HG02623 (cell line): ENCODE results near the gene LSR.
"Not testable (repeated sequence)": the region's sequence is repeated elsewhere in the genome, so short reads cannot be mapped to it uniquely, and the experiment has no call there.

Source experiments
- ATAC-seq: cut with Tn5 transposase; IDR thresholded peaks from one replicate; pipeline ENCODE4 v1.9.1; 2021; ENCODE audit warnings: moderate library complexity; ENCODE audit not compliant: unreplicated experiment

LSR gene

DNA sequence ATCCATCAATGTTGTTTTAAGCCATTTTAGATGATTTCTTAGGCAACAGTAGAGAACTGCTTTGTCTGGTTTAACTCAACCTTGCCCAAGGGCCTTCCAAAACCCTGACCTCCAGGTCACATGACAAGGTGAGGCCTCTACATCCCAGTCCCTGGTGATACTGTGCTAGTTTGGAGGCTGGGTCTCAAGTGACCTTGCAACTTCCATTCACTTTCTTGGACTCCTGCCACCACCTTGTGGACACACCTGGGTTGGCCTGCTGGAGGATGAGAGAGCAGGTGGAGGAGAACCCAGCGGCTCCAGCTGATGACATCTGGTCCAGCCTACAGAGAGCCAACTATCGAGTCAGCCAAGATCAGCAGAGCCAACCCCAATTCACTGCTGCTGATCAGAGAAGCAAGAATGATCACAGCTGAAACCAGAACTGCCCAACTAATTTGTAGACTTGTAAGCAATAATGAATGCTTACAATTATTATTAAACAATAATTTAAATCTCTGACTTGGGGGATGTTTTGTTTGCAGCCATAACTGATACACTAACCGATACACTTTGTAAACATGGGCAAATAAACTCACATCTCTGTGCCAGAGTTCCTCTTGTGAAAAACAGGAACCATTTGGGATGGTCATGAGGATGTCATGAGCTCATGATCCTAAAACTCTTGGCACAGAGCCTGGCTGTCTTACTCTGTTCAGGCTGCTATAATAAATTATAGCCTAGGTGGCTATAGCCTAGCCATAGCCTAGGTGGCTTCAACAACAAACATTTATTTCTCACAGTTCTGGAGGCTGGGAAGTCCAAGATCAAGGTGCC, 31.8 kb upstream of the LSR start:
- no peak for ATAC-seq

DNA sequence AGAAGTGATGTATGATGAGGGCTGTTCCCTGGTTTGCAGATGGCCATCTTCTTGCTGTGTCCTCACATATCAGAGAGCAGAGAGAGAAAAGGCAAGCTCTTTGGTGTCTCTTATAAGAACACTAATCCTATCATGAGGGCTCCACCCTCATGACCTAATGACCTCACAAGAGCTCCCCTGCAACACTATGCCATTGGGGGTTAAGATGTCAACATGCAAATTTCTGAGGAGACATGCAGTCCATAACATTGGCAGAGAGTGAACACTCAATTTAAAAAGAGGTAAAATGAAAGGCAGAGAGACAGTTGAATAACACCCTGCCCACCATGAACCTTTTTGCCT, 31.2 kb upstream of the LSR start:
- ATAC-seq, result no peak

DNA sequence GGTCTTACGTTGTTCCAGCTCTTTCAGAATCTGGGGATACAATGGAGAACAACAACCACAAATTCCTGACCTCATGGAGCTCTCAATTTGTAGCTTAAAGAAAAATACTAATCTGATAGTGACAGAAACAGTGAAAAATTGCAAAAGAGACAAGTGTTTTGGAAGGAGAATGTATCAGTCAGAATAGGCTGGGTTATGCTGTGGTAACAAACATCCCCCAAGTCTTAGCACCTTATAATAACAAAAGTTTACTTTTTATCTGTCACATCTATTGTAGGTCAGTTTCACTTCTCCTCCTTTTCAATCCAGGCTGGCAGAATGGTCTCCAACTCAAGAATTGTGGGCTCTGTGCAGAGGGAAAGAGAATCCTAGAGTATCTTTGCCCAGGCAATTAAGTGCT, 29.8 kb upstream of the LSR start:
- ATAC-seq, result no peak

DNA sequence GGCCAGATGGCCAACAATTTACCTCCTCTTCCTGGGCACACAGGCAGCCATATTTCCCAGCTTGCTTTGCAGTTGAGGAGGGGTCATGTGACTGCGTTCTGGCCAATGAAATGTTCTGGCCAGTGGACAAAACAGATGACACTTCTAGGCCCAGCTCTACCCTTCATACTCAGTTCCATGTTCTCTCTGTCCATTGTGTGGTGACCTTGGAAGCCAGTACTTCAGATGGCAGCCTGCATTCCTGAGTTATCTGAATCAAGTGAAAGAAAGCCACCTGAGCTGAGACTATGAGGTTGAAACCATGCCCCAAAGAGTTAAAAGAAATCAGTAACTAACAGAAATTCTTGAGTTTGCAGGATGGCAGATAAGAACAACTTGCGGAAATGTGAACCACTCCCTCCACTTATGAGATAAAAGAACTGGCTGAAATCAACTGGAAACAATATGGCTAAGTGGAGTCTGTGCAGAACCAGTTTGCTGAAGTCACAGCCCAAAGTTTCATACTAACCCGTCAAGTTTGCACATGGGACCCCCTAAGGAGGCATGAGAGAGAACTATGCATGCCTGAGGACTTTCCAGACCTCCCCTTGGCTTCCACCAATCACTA, 28.4 kb upstream of the LSR start:
- no peak for ATAC-seq

DNA sequence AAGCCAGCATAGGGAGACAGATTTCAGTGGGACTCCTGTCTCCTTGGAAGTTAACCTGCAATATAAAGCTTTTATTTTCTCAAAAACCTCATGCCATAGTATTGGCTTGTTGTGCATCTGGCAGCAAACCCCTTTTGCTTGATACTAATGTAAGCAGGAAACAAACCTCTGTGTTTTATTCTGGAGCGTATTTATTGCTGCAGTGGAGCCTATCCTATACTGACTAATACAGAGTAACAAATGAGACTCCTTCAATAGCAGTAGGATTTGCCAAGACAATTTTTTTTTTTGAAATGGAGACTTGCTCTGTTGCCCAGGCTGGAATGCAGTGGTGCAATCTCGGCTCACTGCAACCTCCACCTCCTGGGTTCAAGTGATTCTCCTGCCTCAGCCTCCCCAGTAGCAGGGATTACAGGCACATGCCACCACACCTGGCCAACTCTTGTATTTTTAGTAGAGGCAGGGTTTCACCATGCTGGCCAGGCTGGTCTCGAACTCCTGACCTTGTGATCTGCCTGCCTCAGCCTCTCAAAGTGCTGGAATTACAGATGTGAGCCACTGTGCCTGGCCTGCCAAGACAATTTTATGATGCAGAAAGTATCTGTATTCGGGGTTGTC, 27.7 kb upstream of the LSR start:
- ATAC-seq, result not testable (repeated sequence)

DNA sequence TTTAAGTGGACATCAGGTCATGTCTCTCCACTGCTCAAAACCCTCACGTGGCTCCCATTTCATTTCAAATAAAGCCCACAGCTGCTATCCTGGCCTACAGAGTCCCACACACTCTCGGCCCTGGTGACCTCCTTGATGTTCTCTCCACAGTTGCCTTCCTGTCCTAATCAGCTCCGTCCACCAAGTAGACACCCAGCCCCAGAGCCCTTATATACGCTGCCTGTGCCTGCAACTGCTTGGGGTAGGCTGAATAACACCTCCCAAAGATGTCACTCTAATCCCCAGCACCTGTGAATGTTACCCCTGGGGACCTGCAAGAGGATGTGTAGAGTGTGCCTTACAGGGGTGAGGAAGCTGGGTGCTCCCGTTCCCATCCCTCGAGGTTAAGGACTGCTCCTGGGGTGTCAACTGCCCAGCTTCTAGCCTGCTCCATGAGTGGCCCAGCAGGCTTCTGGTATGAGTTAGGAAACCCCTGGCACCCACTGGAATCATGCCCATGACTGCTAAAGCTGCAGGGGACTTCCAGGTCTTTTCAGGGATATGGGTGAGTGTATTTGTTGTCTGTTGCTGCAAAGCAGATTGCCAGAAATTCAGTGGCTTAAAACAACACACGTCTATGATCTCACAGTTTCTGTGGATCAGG, 26.3 kb upstream of the LSR start:
- ATAC-seq, result no peak

DNA sequence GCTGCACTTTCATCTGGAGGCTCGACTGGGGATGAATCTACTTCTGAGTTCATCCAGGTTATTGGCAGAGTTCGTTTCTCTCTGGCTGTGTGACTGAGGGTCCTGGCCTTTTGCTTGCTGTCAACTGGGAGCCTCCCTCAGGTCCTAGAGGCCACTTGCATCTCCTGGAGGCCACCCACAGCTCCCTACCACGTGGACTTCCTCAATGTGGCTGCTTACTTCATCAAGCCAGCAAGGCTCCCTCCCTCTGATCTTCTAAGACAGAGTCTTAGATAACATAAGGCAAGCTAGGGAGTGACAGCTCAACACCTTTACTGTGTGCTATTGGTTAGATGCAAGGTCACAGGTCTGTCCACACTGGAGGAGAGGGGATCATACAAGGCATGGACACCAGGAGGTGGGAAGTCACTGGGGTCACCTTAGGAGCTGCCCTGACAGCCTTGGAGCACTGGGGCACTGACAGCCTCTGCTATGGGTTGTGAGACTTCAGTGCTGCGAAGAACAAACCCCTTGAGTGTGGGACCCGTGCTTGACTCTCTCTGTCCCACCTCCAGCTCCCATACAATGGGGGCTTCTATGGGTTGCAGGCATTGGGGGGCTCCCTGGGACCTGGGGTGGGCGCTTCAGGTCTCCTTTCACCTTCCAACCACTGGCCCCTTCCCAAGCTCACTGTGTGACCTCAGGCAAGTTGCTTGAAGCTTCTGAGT, 25.6 kb upstream of the LSR start:
- no peak for ATAC-seq

DNA sequence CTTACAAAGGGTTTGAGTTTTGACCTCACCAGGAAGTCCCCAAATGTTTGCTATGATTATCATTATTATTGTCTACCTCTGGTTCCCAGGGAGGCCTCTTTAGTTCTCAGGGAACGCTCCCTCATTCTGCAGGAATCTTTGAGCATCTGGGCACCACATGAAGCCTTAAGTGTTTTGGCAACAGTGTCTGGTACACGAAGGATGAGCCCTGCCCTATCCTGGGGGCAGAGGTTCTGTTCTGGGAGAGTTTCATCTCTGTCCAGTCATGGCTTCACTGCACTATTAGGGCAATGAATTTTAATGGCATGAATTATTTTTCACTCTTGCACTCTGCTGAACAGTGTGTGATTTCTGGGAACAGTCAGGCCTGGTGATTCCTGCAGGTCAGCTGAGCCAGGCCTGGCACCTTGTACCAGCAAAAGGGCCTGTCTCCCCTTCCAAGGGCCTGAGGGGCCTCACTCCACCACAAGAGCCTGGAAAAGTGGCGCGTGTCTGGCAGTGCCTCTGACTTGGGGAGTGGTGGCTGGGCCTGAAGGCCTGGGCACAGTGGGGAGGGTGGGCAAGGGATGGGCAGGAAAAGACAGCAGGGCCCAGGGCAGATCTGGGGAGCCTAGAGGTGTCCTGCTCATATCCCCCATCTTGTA, 24.8 kb upstream of the LSR start:
- ATAC-seq, result no peak

DNA sequence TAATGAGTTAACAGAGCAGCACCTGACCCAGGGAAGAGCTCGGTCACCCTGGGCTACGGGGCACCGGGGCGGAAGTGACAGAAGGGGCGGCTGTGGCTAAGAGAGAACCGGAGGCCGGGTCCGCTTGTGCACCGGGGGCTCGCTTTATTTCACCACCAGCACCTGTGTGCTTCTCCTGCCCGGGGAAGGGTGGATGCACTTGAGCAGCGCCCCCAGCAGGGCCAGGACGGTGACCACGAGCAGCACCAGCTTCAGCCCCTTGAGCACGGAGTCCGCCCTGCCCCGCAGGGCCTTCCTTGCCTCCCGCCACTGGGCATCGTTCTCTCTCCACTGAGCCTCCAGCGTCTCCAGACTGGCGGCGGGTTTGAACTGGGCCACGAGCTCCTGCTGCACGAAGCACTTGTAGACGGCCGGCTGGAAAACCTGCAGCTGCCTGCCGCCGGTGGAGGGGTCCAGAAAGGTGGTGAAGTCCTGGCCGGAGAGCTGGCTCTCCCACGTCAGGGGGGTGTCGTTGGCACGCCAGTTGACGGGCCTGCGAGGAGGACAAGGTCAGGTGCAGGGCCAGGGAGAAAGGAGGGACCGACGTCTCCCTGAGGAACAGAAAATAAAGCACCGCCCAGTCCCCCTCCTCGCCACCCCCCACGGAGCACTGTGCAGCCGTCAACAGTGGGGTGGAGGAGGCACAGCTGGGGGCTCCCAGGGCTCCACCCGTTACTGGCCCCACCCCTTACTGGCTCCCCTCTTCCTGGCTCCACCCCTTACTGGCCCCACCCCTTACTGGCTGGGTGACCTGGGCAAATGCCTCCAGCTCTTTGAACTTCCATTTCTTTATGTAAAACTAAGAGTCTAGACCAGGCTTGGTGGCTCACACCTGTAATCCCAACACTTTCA, 23.9 kb upstream of the LSR start:
- ATAC-seq, result no peak

DNA sequence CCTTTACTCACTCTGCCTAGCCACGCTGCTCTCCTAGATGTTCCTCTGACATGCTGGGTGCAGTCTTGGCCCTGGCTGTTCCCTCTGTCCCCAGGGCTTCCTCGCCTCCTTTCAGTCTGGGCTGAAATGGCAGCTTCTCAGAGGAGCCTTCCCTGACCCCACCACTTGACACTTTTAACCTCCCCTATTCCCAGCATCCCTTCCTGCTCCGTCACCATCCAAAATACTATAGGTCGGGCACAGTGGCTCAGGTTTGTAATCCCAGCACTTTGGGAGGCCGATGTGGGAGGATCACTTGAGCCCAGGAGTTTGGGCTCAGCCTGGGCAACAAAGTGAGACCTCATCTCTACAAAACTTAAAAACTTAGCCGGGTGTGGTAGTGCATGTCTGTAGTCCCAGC, 22.9 kb upstream of the LSR start:
- ATAC-seq, result no peak

DNA sequence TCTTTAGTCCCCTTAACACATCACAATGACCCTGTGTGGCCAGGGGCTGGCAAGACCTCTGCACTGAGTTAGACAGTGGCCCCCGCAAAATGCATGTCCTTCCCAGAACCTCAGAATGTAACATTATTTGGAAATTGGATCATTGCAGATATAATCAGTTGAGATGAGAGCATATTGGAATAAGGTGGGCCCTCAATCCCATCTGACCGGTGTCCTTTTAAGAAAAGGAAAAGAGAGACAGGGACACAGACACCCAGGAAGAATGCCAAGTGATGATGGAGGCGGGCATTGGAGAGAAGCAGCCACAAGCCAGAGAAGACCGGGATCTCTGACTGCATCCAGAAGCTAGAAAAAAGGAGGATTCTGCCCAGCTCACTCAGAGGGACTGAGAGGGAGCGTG, 22.1 kb upstream of the LSR start:
- no peak for ATAC-seq

DNA sequence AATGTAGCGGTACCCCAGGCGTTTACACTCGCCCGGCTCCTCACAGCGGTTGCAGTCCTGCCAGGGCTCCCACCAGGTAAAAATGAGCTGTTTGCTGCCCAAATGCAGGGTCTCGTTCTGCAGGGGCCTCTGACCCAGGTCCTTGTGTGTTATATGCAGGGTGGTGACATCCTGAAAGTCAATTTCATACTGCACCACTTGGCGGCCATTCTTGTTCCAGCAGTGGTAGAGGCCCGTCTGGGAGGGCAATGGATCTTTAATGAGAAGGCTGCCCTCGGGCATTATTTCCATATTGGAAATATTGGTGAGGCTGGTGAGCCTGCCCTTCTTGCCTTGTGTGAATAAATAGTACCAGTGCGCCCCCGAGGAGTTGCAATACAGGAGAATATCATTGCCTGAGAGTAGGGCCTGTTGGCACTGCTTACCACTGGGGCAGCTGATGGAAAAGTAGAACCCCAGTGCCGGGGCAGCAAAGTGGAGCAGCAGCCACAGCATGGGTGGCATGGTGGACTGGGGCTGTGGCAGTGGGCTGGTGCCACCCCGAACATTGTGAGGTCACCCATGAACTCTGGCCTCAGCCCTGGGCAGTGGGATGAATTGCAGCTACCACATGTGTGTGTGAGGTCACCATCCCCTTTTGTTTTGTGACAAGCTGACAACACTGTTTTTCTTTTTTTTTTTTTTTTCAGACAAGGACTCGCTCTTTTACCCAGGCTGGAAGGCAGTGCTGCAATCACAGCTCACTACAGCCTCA, 20.4 kb upstream of the LSR start, which contains the start of gene FAM187B:
Gene FAM187B, minus strand, starts transcription at position 563 of the 754 bp plus-strand sequence. Its CDS starts 59 bp downstream, at position 504.
- ATAC-seq, result no peak

DNA sequence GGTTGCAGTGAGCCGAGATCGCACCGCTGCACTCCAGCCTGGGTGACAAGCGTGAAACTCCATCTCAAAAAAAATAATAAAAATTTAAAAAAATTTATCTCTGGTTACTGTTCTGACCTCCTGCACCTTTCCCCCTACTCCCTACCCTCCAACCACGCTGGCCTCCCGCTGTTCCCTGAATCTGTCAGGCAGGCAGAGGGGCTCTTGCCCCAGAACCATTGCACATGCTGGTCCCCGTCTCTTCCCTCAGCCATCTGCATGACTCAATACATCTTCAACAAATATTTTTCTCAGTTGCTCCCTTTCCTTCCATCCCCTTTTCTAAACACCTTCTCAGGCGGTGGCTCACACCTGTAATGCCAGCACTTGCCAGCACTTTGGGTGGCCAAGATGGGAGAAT, 19.2 kb upstream of the LSR start:
- ATAC-seq, result no peak

DNA sequence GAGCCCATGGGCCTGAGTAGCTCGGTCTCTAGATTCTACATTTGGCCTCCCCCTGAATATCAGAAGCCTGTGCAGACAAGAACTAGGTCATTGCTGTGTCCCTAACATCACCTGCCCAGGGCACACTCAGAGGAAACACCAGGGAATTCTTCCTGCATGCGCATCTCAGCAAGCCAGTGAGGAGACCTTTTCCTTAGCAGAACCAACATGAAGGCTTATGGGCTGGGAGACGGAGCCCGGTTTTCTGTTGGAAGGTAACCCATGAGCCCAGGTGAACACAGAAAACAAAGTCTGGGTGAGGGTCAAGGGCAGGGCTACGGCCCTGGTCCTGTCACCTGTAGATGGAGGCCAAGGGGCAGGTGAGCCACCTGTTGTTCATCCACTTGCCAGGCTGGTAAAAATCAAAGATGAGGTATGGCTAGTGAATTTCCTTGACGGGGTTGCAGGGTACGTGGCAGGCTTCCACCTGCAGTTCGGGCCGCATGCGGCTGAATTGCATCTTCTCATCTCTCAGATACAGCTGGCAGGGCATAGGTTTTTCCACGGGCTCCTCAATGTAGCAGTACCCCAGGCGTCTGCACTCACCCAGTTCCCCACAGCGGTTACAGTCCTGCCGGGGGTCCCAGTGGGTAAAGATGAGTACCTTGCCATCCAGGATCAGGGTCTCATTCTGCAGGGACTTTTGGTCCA, 16.7 kb upstream of the LSR start:
- ATAC-seq, result no peak

DNA sequence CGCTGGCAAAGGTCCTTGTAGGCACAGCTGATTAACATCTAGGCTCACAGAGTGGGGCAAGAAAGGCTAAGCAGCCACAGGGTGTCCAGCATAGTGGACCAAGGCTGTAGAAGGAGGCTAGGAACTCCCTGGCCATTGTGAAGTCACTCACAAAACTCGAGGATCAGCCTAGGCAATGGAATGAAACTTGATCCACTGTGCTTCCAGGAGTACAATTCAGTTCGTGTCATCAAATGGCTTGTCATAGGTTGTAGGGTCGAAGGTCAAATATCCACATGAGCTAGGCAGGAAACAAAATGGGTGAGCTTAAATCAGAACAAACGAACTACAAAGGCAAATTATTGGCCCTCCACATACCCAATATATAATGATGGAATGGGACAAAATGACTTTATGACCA, 15.9 kb upstream of the LSR start:
- ATAC-seq, result no peak

DNA sequence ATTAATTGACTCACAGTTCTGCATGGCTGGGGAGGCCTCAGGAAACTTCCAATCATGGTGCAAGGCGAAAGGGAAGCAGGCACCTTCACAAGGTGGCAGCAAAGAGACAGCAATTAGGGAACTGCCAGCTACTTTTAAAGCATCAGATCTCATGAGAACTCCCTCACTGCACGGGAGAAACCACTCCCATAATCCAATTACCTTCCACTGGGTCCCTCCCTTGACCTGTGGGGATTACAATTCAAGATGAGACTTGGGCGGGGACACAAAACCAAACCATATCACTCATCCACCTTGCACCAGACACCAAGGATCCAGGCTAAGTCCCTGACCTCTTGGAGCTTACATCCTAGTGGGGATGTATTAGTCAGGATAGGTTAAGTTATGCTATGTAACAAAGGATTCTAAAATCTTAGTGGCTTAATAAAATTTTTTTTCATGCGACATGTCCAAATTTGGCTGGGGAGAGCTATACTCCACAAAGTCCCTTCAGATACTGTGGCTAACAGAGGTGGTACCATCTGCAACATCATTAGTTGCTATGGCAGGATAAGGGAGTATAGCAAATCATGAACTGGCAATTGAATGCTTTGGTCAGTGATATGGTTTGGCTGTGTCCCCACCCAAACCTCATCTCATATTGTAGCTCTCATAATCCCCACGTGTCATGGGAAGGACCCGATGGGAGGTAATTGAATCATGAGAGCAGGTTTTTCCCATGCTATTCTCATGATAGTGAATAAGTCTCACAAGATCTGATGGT, 12.0 kb upstream of the LSR start:
- no peak for ATAC-seq

DNA sequence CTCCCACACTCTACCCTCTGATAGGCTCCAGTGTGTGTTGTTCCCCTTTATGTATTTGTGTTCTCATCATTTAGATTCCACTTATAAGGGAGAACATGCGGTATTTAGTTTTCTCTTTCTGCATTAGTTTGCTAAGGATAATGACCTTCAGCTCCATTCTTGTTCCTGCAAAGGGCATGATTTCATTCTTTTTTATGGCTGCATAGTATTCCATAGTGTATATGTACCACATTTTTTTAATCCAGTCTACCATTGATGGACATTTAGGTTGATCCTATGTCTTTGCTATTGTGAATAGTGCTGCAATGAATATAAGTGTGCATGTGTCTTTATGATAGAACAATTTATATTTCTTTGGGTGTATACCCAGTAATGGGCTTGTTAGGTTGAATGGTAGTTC, 9.2 kb upstream of the LSR start:
- not testable (repeated sequence) for ATAC-seq

DNA sequence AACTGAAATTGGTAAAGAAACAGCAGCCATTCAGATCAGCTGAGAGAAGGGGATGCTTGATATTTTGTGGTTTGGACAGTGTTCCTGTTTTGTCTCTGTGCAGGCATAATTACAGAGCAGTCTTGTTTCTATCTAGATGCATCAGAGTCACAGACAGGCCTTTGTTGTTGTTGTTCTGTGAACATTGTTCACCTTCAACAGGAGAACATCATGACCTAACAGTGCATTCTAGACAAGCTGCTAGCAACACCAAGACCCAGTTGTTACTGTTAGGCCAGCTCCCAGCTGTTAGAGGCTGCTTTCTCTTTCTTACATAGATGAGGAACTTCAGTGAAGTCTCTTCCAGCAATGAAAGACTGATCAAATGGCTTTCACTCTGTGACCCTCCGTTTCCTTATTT, 8.5 kb upstream of the LSR start:
- ATAC-seq, result no peak
